ENCODE measurements around the gene ADAP1. TPM values are rescaled to one million over a fixed set of nuclear protein-coding genes. Genes with fewer than 3 reads are reported as not detected.
"Not testable (repeated sequence)": the region's sequence is repeated elsewhere in the genome, so short reads cannot be mapped to it uniquely, and the experiment has no call there.

ADAP1 gene
- polyA plus RNA-seq, 1 donor = 62.0 TPM

DNA sequence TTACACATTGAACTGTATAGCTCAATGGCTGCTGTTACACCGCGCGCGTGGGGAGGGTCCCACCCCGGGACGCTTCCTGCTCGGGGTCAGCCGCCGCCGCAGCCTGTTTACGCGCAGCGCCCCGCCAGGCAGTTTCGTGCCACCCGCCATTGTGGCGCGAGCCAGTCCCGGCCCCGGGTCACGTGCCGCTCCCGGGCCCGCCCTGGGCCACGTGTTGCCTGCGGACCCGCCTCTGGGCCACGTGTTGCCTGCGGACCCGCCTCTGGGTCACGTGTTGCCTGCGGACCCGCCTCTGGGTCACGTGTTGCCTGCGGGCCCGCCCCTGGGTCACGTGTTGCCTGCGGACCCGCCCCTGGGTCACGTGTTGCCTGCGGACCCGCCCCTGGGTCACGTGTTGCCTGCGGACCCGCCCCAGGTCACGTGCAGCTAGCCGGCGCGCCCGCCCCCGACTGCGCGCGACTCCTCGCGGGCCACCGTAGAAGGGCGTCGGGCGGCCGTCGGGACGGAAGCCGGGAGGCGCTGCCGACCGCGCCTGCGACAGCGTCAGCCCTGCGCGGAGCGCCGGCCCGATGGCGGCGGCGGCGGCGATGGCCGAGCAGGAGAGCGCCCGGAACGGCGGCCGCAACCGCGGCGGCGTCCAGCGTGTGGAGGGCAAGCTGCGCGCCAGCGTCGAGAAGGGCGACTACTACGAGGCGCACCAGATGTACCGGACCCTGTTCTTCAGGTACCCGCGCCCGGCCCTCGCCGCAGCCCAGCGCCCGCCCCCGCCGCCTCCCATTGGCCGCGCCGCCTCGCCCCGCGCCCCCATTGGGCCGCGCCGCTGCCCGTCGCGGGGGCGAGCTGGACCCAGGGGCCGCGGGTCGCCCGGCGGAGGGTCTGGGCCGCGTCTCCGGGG lies 78.2 kb downstream of the ADAP1 start, which contains the start of gene GET4:
Gene GET4, plus strand, starts transcription at position 478 of the 895 bp plus-strand sequence. Its CDS starts 92 bp downstream, at position 570.
- WGBS (ENCODE audit: insufficient coverage, low lambda C conversion rate) = no CpG with 5 or more reads among the region's 129 CpGs
- H3K4me1 ChIP-seq (ENCODE audit: control insufficient read depth, insufficient read depth, low read length) = peaks cover 16% of the 10 kb centered on the region
- H3K27me3 ChIP-seq (ENCODE audit: control insufficient read depth, insufficient read depth, low read length) = no peaks in the 10 kb centered on the region

DNA sequence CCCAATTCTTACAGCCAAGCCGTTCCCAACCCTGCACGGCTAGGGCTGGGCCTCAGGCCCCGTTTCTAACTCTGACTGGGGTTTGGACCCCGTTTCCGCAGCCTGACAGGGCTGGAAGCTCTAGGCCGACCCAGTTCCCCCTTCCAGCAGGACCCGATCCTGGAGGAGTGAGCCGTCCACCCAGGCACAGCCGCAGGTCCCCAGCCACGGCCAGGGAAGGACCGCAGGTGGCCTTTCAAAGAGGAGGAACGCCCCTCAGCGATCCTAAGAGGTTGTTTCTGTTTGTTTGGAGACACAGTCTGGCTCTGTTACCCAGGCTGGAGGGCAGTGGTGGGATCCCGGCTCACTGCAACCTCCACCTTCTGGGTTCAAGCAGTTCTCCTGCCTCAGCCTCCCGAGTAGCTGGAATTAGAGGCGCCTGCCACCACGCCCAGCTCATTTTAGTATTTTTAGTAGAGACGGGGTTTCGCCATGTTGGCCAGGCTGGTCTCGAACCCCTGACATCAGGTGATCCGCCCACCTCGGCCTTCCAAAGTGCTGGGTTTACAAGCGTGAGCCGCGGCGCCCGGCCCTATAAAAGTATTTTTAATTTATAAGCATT lies 78.9 kb downstream of the ADAP1 start:
- peaks cover 16% of the 10 kb centered on the region for H3K4me1 ChIP-seq (ENCODE audit: control insufficient read depth, insufficient read depth, low read length)
- H3K9me3 ChIP-seq (ENCODE audit: control insufficient read depth, low read depth, low read length) = peaks cover 6% of the 10 kb centered on the region
- no peak for DNase-seq
- H3K27me3 ChIP-seq (ENCODE audit: control insufficient read depth, insufficient read depth, low read length) = no peaks in the 10 kb centered on the region
- H3K36me3 ChIP-seq (ENCODE audit: control insufficient read depth, insufficient read depth, low read length) = peaks cover 35% of the 10 kb centered on the region
- H3K27ac ChIP-seq (ENCODE audit: low read length) = peak overlapping the region; percentile 82
- H3K4me3 ChIP-seq (ENCODE audit: low read length) = peak overlapping the region; percentile 51
- no CpG with 5 or more reads among the region's 27 CpGs for WGBS (ENCODE audit: insufficient coverage, low lambda C conversion rate)

More for the DNA sequence above, 78.2 kb downstream of the ADAP1 start, which contains the start of gene GET4:
- peaks cover 6% of the 10 kb centered on the region for H3K9me3 ChIP-seq (ENCODE audit: control insufficient read depth, low read depth, low read length)
- DNase-seq = peak; percentile 96 to 99
- peak within 1 kb of the TSS; percentile 96 for H3K4me3 ChIP-seq (ENCODE audit: low read length)
- H3K27ac ChIP-seq (ENCODE audit: low read length) = peak within 1 kb of the TSS; percentile 96
- peaks cover 36% of the 10 kb centered on the region for H3K36me3 ChIP-seq (ENCODE audit: control insufficient read depth, insufficient read depth, low read length)

- no CpG with 5 or more reads among the region's 7 CpGs for WGBS (ENCODE audit: insufficient coverage, low lambda C conversion rate)
- Histone ChIP-seq H3K9me3 (ENCODE audit: control insufficient read depth, low read depth, low read length) (peaks cover 6% of the 10 kb centered on the region), H3K36me3 (ENCODE audit: control insufficient read depth, insufficient read depth, low read length) (peaks cover 36% of the 10 kb centered on the region), H3K4me3 (ENCODE audit: low read length) (no peak overlapping the region), H3K4me1 (ENCODE audit: control insufficient read depth, insufficient read depth, low read length) (peaks cover 16% of the 10 kb centered on the region), H3K27me3 (ENCODE audit: control insufficient read depth, insufficient read depth, low read length) (no peaks in the 10 kb centered on the region), H3K27ac (ENCODE audit: low read length) (no peak overlapping the region)
- no peak for DNase-seq
Measured at GRCh38 chr7:875051-875450, 79.4 kb downstream of the ADAP1 start.

- H3K27me3 ChIP-seq (ENCODE audit: control insufficient read depth, insufficient read depth, low read length) = no peaks in the 10 kb centered on the region
- peaks cover 42% of the 10 kb centered on the region for H3K36me3 ChIP-seq (ENCODE audit: control insufficient read depth, insufficient read depth, low read length)
- no peak overlapping the region for H3K4me3 ChIP-seq (ENCODE audit: low read length)
- DNase-seq = no peak
- peaks cover 6% of the 10 kb centered on the region for H3K9me3 ChIP-seq (ENCODE audit: control insufficient read depth, low read depth, low read length)
- 85% methylated on average over 3 of the region's 9 CpGs for WGBS (ENCODE audit: insufficient coverage, low lambda C conversion rate)
- H3K4me1 ChIP-seq (ENCODE audit: control insufficient read depth, insufficient read depth, low read length) = peaks cover 13% of the 10 kb centered on the region
- H3K27ac ChIP-seq (ENCODE audit: low read length) = peak overlapping the region; percentile 1
Measured at GRCh38 chr7:874031-874749, 80.3 kb downstream of the ADAP1 start.

DNA sequence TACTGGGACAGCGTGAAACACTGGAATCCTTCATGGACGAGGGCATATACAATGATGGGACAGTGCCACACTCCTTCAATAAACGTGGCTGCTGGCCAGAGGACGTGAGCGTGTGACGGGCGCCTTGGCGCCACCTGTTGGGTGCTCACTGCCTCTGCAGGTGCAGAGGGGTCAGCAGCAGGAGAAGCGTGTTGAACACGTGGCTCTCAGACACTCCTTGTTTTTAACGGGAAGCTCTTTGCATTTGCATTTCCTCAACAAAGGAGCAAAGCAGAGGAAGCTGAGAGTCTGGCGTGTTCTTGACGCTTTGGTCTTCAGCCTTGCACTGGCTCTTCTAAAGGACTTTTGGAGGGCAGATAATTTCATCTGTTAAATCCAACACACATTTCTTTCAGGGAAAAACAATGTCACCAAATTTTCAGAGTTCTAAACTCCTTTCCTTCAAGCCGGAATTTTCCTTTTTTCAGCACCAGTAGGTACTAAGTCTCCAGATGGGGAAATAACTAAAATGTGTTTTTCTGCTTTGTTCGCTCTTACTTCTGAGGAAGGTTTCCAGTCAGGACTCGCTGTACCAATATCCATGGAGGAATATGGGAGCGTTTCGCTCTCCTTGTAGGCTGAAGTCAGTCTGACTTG lies 81.0 kb downstream of the ADAP1 start:
- peak; percentile 88 to 89 for DNase-seq
- Histone ChIP-seq H3K27me3 (ENCODE audit: control insufficient read depth, insufficient read depth, low read length) (no peaks in the 10 kb centered on the region), H3K4me1 (ENCODE audit: control insufficient read depth, insufficient read depth, low read length) (peaks cover 13% of the 10 kb centered on the region), H3K4me3 (ENCODE audit: low read length) (no peak overlapping the region), H3K9me3 (ENCODE audit: control insufficient read depth, low read depth, low read length) (peaks cover 6% of the 10 kb centered on the region), H3K27ac (ENCODE audit: low read length) (peak overlapping the region; percentile 1), H3K36me3 (ENCODE audit: control insufficient read depth, insufficient read depth, low read length) (peaks cover 44% of the 10 kb centered on the region)
- WGBS (ENCODE audit: insufficient coverage, low lambda C conversion rate) = no CpG with 5 or more reads among the region's 18 CpGs

GRCh38 chr7:872685-873084 lies 81.8 kb downstream of the ADAP1 start:
- peaks cover 13% of the 10 kb centered on the region for H3K4me1 ChIP-seq (ENCODE audit: control insufficient read depth, insufficient read depth, low read length)
- H3K27me3 ChIP-seq (ENCODE audit: control insufficient read depth, insufficient read depth, low read length); H3K9me3 ChIP-seq (ENCODE audit: control insufficient read depth, low read depth, low read length); DNase-seq; H3K4me3 ChIP-seq (ENCODE audit: low read length); H3K27ac ChIP-seq (ENCODE audit: low read length): not testable (repeated sequence)
- WGBS (ENCODE audit: insufficient coverage, low lambda C conversion rate) = no CpG with 5 or more reads among the region's 19 CpGs
- peaks cover 51% of the 10 kb centered on the region for H3K36me3 ChIP-seq (ENCODE audit: control insufficient read depth, insufficient read depth, low read length)

DNA sequence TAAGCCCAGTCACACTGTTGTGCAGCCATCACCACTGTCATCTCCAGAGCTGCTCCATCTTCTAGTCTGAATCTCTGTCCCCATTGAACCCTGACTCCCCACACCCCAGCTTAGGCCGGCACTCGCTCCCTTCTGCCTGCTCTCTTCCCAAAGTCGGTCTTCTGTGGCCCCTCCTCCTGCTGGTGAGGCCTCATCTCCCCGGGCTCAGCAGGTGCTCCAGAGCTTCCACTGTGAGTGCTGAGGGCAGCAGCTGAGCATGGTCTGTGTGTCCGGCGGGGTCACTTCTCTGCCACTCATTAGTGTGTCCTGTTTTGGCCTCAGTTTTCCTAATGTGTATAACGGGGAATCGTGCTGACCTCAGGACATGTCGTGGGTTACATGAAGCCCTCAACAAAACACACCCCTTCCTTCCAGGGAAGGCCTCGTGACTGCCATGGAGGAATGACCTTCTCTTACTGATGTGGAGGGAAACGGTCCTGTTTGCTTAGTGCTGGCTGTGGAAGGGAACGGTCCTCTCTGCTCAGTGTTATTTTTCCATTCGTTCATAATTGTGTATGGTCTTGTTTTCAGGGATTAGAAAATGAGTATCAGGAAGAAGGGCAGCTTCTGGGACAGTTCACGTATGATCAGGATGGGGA lies 82.5 kb downstream of the ADAP1 start:
- Histone ChIP-seq H3K27me3 (ENCODE audit: control insufficient read depth, insufficient read depth, low read length) (no peaks in the 10 kb centered on the region), H3K36me3 (ENCODE audit: control insufficient read depth, insufficient read depth, low read length) (peaks cover 57% of the 10 kb centered on the region), H3K9me3 (ENCODE audit: control insufficient read depth, low read depth, low read length) (peaks cover 9% of the 10 kb centered on the region), H3K27ac (ENCODE audit: low read length) (no peak overlapping the region), H3K4me3 (ENCODE audit: low read length) (no peak overlapping the region), H3K4me1 (ENCODE audit: control insufficient read depth, insufficient read depth, low read length) (peaks cover 13% of the 10 kb centered on the region)
- no CpG with 5 or more reads among the region's 14 CpGs for whole genome bisulfite sequencing (ENCODE audit: insufficient coverage, low lambda C conversion rate)
- no peak for DNase-seq

- Histone ChIP-seq H3K4me3 (ENCODE audit: low read length) (no peak overlapping the region), H3K27ac (ENCODE audit: low read length) (no peak overlapping the region), H3K9me3 (ENCODE audit: control insufficient read depth, low read depth, low read length) (peaks cover 3% of the 10 kb centered on the region), H3K27me3 (ENCODE audit: control insufficient read depth, insufficient read depth, low read length) (no peaks in the 10 kb centered on the region), H3K4me1 (ENCODE audit: control insufficient read depth, insufficient read depth, low read length) (peaks cover 5% of the 10 kb centered on the region), H3K36me3 (ENCODE audit: control insufficient read depth, insufficient read depth, low read length) (peaks cover 71% of the 10 kb centered on the region)
- WGBS (ENCODE audit: insufficient coverage, low lambda C conversion rate) = 100% methylated on average over 1 of the region's 14 CpGs
- DNase-seq = no peak
Measured at GRCh38 chr7:869348-869747, 85.1 kb downstream of the ADAP1 start.

GRCh38 chr7:868189-868486 lies 86.3 kb downstream of the ADAP1 start:
- Histone ChIP-seq H3K4me3 (ENCODE audit: low read length) (no peak overlapping the region), H3K4me1 (ENCODE audit: control insufficient read depth, insufficient read depth, low read length) (no peaks in the 10 kb centered on the region), H3K27ac (ENCODE audit: low read length) (no peak overlapping the region), H3K27me3 (ENCODE audit: control insufficient read depth, insufficient read depth, low read length) (no peaks in the 10 kb centered on the region), H3K9me3 (ENCODE audit: control insufficient read depth, low read depth, low read length) (peaks cover 3% of the 10 kb centered on the region), H3K36me3 (ENCODE audit: control insufficient read depth, insufficient read depth, low read length) (peaks cover 76% of the 10 kb centered on the region)
- DNase-seq = no peak
- no CpG with 5 or more reads among the region's 17 CpGs for WGBS (ENCODE audit: insufficient coverage, low lambda C conversion rate)

All from large intestine (tissue), 3 donors.